SIG-M5 treated with dmso at 0.1 percent for 504 hours (cell line): ENCODE data around the gene TCAP.

Experiments
- DNase-seq: peaks from one replicate; lab custom pipeline; 2025; ENCODE audit not compliant: unreplicated experiment; lab: John Stamatoyannopoulos, UW

Gene TCAP

DNA sequence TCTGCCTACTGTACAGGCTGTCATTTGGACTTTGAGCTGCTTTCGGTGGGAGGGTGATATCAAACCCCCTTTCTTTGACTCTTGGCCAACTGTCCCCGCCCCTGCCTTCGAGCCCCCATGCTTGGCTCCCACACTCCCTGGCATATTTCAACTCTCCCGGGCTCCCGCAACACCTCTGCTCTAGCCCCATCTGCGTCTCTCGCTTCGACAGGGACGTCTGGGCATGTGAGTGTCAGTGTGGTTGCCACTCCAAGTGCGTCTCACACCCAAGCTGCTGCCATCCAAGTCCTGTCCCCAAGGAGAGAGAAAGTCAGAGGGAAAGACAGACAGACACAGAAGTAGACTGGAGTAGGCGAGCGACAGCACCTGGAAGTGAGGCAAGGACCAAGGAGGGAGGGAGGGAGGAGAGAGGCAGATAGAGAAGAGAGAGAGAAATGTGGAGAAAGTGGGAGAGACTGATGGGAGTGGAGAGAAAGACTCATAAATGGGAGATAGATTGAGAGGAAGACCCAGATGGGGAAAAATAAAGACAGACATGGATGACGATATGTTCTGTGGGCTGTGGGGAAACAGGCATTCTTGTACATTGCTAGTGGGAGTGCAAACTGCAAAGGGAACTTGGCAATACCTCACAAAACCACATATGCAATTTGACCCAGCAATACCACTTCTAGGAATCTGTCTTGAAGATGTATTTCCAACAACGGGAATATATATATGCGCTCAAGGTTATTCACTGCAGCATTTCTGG lies 16.4 kb upstream of the TCAP start:
- no peak for DNase-seq

GRCh38 chr17:39650121-39650579 lies 15.0 kb upstream of the TCAP start:
- DNase-seq: no peak

DNA sequence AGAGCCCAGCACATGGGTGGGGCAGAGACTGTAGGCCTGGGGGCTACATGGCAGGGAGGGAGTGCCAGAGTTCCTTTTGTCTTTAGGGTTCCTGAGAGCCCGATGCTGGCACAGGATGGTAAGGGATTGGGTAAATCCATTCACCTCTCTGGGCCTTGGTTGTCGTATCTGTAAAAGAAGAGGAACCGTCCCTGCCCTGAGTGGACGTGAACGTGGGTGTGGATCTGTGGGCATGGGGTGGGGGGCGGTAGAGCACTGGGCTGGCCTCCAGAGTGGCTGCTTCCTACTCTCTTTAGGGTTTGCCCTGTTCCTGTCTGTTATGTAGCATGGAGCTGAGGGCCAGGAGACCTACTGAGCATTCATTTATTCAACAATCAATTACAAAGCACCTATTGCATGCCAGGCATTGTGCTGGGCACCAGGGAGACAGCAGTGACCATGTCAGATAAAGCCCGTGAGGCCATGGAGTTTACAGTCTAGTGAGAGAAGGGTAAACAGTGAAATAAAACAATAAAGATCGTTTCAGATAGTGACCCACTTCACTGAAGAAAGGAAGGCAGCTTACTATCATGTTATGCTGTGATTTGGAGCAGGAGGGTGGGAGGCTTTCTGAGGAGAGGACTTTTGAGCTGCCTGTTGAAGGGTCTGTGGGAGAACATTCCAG lies 13.1 kb upstream of the TCAP start:
- DNase-seq: no peak

GRCh38 chr17:39652587-39653315 lies 12.4 kb upstream of the TCAP start:
- no peak for DNase-seq

GRCh38 chr17:39653316-39653661 lies 11.9 kb upstream of the TCAP start:
- no peak for DNase-seq

DNA sequence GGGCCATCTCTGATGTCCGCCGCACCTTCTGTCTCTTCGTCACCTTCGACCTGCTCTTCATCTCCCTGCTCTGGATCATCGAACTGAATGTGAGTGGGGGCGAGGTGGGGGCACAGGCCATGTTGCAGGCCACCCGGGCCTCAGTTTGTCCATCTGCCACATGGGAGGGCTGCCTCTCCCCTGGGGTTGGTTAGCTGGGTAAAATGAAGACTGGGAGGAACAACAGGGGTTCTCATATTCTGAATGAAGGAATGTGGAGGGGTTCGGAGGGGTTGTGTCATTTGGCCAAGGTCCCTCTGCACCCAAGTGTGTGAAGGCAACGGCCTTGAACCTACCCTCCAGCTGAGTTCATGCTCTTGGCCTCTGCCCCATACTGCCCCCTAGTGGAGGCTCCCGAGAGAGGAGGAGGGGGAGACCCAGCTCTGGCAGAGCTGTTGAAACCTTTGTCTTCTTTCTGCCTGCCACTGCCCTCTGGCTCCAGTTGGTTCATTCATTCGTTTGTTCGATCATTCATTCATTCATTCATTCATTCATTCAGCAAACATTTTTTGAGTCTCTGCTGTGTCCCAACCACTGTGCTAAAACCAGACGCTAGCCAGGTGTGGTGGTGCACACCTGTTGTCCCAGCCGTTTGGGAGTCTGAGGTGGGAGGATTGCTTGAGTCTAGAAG lies 11.4 kb upstream of the TCAP start:
- DNase-seq: peak; percentile 58

GRCh38 chr17:39655105-39655504 lies 10.0 kb upstream of the TCAP start:
- DNase-seq: no peak

GRCh38 chr17:39658346-39658745 lies 6.8 kb upstream of the TCAP start:
- no peak for DNase-seq

DNA sequence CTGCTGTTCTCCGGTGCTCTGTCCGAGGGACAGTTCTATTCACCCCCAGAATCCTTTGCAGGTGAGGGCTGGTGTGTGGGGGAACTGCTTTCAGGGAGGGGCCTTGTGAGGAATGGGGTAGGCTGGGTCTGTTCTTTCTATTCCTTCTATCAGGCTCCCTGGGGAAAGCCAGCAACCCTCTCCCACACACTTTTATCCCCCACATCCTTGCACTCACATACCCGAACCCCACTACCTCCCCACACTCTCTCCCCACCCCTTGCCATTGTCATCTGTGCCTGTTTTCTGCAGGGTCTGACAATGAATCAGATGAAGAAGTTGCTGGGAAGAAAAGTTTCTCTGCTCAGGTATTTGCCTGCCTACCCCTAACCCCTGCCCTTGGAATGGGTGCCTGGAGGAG lies 6.4 kb upstream of the TCAP start:
- DNase-seq: no peak

DNA sequence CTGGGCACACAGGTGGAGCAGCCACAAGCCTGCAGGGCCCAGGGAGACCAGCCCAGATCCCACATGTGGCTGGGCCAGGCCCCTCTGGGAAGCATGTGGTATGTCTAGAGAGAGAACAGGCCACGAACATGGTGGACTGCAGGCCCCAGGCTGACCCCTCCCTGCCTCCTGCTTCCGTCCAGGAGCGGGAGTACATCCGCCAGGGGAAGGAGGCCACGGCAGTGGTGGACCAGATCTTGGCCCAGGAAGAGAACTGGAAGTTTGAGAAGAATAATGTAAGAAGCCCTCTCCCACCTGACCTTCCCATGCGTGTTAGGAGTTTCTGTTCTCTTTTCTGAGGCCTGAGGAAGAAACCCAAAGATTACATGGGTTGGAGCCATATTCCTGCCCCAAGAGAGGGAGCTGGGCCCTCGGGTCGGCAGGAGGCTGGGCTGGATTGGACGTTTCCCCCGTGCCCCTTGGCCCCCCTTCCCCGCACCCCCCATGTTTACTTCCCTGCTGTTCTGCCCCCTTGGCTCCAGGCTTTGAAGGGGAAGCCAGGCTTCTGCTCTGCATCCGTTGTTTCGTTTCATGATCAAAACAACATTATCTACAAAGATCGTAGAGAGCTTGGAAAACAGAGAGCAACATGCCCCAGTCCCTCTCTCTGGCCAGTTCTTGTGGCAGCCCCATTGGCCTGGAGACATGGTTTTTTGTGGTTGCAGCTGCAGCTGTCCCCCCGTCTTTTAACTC lies 5.7 kb upstream of the TCAP start:
- peak; percentile 37 for DNase-seq

GRCh38 chr17:39660011-39660360 lies 5.2 kb upstream of the TCAP start:
- DNase-seq: no peak

DNA sequence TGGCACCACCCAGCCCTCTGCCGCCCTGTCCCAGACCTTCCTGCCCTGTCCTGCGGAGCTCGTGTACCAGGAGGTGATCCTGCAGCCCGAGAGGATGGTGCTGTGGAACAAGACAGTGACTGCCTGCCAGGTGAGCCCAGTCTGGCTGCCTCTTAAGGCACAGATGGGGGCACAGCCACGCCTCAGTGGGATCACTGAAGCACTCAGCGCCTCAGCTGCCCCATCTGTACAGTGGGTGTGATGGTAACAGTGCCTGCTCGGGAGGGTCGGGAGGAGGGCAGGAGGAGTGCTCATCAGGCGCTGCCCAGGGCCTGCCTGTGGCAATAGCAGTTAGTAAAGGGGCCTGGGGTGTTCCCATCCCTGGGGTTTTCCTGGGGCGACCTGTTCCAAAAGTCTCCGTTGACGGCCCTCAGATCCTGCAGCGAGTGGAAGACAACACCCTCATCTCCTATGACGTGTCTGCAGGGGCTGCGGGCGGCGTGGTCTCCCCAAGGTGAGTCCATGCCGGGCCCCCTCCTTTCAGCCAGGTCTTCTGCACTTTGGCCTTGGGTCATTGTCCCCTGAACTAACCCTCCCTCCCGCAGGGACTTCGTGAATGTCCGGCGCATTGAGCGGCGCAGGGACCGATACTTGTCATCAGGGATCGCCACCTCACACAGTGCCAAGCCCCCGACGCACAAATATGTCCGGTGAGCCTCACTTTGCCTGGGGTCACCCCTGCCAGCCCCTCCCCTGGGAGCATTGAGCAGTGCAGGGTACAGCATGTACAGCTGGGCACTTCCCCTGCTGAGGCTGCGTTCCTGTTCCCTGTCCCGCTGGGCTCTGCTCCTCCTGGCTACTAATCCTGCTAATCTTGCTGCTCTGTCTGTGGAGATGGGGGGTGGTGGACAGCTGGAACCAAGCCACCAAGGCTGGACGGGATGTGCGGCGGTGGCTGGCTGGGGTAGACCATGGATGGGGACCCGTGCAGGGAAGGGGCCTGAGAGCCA lies 4.5 kb upstream of the TCAP start:
- DNase-seq: no peak

GRCh38 chr17:39661744-39662541 lies 3.2 kb upstream of the TCAP start:
- no peak for DNase-seq

GRCh38 chr17:39662551-39663339 lies 2.4 kb upstream of the TCAP start:
- DNase-seq: no peak

- DNase-seq: no peak
Observed at GRCh38 chr17:39663340-39663687, 1.8 kb upstream of the TCAP start.

GRCh38 chr17:39663688-39664580 lies 1.2 kb upstream of the TCAP start:
- DNase-seq: no peak

- DNase-seq: no peak
Observed at GRCh38 chr17:39665642-39666224, 584 bp downstream of the TCAP start.
